GM18526 (cell line): ENCODE data around the gene SLC1A4.

ENCODE experiments used
- POLR2A ChIP-seq: IDR thresholded peaks from 3 replicates; pipeline ENCODE4 v1.6.1; 2011; ENCODE audit not compliant: insufficient read length; ENCODE audit errors: extremely low read depth

Gene SLC1A4

GRCh38 chr2:65031341-65032018 lies 42.3 kb downstream of the SLC1A4 start:
- no peak for TF ChIP-seq POLR2A

GRCh38 chr2:65032019-65032975 lies 43.1 kb downstream of the SLC1A4 start:
- TF ChIP-seq POLR2A: no peak

- TF ChIP-seq POLR2A: no peak
Observed at GRCh38 chr2:65033178-65033577, 44.0 kb downstream of the SLC1A4 start.

- TF ChIP-seq POLR2A: no peak
Observed at GRCh38 chr2:65035351-65035943, 46.2 kb downstream of the SLC1A4 start.

GRCh38 chr2:65037178-65037577 lies 48.0 kb downstream of the SLC1A4 start:
- TF ChIP-seq POLR2A: no peak

GRCh38 chr2:65039640-65040039 lies 50.4 kb downstream of the SLC1A4 start:
- no peak for TF ChIP-seq POLR2A

- TF ChIP-seq POLR2A: no peak
Observed at GRCh38 chr2:65040400-65041261, 51.4 kb downstream of the SLC1A4 start.

- no peak for TF ChIP-seq POLR2A
Observed at GRCh38 chr2:65043001-65043400, 53.8 kb downstream of the SLC1A4 start.

- no peak for TF ChIP-seq POLR2A
Observed at GRCh38 chr2:65044097-65044735, 55.0 kb downstream of the SLC1A4 start.

GRCh38 chr2:65045651-65046050 lies 56.5 kb downstream of the SLC1A4 start:
- TF ChIP-seq POLR2A: no peak

- TF ChIP-seq POLR2A: no peak
Observed at GRCh38 chr2:65046633-65047407, 57.6 kb downstream of the SLC1A4 start.

- TF ChIP-seq POLR2A: no peak
Observed at GRCh38 chr2:65049010-65049639, 59.9 kb downstream of the SLC1A4 start.

- no peak for TF ChIP-seq POLR2A
Observed at GRCh38 chr2:65050931-65051330, 61.7 kb downstream of the SLC1A4 start.
